HG02642 (cell line): ENCODE data around the gene STARD3.

ENCODE experiments used
- ATAC-seq: cut with Tn5 transposase; IDR thresholded peaks from one replicate; pipeline ENCODE4 v1.9.1; 2021; ENCODE audit warnings: mild to moderate bottlenecking; ENCODE audit not compliant: unreplicated experiment, poor library complexity

STARD3 gene

DNA sequence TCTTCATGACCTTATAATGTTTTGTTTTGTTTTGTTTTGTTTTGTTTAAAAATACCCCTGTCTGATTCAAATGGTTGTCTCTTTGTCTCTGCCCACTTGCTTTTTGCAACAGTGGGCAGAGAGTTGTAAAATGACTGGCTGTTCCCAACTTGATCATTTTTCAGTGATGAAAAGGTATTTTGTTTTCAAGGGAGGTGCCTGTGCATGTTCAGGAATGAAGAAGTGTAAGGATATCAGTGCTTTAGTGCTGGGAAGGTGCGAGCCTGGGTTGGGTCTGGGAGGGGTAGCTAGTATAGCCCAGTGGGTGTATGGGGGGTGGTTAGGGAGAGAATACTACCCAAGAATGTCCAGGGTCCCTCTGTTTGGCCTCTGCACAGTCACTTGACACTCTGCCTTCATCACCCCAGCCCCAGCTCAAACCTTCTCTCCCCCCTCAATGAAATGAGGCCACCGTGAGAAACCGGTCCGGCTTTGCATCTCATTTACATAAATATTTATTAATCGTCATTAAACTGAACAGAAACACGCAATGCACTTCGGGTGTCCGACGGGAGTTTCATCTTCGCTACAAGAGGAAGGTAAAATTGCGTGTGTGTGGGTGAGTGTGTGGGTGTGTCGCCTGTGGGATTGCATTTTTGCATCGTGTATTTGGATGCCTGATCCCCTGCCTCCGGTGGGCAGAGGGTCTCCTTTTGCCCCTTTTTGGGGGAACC, 33.5 kb upstream of the STARD3 start:
- no peak for ATAC-seq

DNA sequence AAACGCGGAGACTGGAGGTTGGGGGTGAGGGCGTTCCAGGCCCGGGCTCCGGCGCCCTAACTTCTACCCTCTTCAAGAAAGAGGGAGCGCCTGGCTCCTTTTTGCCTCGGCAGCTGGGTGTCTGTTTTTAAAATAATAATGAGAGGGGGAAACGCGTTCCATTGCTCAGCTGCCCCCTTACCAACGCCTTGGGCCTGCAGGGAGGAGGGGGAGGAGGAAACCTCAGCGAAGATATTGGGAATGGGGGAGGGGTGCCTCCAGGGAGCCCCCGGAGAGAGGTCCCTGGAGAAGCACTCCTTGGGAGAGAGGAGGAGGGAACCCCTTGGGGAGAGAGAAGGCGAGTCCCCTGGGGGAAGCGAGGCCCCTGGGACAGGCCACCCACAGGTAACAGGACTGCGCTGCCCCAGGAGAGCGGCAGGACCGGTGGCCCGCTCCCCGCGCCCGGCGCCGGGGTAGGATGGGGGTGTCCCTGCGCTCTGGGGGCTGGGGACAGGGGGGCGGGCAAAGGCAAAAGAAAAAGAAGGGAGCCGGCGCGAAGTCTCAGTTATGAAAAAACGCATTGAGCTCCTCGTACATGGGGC, 31.9 kb upstream of the STARD3 start:
- no peak for ATAC-seq

DNA sequence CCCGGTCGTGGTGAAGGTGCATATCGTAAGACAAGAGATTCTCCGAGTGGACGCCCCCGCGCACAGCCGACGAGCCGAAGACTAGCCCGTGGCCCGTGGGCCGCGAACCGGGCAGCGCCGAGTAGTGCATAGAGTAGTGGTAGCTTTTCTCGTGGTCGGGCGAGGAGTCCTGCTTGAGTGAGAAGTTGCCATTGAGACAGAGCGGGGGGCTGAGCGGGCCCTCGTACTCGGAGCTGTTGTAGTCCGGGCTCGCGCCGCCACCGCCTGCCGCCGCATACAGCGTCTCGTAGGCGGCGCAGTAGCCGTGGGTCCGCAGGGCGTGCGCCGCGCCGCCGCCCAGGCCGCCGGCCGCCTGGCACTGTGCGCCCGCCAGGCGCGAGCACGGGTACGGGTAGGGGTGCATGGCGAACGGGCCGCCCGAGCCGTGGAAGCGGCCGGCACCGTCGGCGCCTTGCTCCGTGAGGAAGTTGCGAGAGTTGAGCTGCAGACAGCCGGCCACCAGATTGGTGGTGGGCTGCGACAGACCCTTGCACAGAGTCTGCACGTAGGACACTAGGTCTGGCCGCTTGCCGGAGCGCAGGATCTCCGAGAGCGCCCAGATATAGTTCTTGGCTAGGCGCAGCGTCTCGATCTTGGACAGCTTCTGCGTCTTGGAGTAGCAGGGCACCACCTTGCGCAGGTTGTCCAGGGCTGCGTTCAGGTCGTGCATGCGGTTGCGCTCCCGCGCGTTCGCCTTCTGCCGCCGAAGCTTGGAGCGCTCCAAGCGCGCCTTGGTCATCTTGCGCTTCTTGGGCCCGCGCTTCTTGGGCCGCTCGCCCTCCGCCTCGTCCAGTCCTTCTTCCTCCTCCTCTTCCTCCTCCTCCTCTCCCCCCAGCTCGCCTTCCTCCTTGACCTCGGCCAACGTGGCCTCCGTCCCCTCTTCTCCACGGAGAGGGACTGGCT, 31.2 kb upstream of the STARD3 start:
- ATAC-seq: no peak

DNA sequence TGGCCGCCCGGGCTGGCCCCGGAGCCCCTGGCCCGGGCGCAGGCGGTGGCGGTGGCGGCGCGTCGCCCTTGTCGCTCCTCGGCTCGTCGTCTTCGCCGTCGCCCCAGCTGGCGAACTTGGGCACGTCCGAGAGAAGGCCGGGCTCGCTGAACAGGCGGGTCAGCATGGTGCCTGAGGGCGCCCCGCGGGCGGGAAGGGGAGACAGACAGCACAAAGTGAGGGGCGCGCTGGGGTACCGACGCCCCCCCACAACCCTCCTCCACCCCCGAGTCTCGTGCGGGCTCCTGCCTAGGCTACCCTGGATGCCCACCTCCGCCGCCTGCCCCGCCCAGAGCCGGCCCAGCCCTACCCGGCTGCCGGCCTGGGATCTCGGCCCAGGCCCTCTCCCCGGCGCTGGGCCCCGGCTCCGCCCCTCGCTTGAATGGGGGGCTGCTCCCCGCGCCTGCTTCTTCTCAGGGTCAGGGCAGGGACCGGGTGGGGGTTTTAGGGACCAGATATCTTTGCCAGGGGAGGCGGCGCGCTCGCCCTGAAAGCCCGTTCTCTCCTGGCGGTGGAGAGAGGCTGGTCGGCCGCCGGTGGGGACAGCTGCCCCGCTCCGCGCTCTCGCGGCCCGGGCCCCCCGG, 30.4 kb upstream of the STARD3 start:
- ATAC-seq: no peak

DNA sequence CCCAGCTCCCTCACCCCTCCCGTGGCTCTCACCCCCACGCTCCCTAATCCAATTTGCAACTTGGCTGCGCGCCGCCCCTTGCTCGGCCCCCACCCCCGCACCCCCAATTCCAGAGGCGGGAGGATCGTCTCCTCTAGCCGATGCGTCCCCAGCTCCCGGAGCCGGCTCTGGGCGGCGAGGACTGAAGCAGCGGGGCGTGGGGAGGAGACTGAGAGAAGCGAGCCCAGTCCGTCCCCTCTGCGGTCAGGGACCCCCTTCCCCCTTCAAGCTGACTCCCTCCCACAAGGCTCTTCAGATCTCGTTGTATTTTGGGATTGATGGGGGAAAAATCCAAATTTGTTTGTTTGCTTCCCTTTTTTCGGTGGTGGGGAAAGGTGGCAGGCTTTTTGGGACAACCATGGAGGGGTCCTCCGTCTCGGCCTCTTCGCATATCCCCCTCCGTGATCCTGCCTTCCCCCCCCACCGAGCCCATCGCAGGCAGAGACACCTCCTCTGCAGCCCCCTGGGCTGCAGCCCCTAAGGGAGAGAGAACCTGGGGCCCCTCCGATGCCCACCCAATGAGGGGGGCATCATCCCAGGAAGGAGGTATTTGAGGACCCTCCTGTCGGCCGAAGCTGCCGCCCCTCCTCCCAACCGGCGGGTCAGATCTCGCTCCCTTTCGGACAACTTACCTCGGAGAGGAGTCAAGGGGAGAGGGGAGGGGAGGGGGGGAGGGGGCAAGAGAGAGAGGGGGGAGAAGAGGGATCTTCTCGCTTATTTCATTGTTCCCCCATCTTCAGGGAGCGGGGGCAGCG, 29.7 kb upstream of the STARD3 start:
- no peak for ATAC-seq

DNA sequence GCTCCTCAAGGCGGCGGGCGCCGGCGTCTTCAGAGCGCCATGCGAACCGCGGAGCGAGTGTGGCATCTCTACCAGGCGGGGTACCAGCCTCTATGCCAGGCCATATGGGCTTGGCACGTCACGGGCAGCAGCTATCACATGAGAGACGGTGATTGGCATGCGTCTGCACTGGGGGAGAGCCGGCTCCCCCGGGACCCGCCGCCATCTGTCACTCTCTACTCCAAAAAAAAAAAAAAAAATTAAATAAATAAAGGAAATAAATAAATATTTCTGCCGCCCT, 29.2 kb upstream of the STARD3 start, which contains the start of gene NEUROD2:
Gene NEUROD2 (minus strand): TSS at position 70 of the 280 bp plus-strand sequence. CDS start 1,321 bp downstream, outside the sequence.
- ATAC-seq: no peak

- no peak for ATAC-seq
Measured at GRCh38 chr17:39608142-39608981, 28.6 kb upstream of the STARD3 start.

DNA sequence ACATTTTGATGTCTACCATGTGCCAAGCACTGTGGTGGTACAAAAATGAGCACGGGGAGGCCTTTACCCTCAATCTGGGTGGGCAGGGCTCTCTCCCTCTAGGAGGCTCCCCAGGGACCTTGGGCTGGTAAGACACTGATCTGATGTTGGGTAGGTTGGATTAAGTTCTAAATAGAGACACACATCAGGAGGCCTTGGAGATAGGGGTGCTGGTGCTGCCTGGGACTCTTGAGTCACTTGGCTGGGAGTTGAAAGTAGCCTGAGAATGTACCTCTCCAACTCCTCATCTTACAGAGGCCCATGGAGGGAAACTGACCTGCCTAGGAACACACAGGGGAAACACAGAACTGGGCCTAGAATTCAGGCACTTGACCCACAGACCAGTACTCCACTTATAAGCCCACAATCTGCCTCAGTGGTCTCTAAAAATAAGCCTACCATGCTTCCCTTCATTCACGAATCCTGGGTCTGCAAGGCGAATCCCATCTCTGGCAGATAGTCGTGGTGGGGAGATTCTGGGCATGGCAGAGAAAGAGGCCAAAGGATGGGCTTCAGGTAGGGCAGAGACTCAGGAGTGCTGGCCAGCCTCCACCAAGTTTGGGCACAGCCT, 27.4 kb upstream of the STARD3 start:
- no peak for ATAC-seq

GRCh38 chr17:39611401-39612112, 25.4 kb upstream of the STARD3 start:
- no peak for ATAC-seq

DNA sequence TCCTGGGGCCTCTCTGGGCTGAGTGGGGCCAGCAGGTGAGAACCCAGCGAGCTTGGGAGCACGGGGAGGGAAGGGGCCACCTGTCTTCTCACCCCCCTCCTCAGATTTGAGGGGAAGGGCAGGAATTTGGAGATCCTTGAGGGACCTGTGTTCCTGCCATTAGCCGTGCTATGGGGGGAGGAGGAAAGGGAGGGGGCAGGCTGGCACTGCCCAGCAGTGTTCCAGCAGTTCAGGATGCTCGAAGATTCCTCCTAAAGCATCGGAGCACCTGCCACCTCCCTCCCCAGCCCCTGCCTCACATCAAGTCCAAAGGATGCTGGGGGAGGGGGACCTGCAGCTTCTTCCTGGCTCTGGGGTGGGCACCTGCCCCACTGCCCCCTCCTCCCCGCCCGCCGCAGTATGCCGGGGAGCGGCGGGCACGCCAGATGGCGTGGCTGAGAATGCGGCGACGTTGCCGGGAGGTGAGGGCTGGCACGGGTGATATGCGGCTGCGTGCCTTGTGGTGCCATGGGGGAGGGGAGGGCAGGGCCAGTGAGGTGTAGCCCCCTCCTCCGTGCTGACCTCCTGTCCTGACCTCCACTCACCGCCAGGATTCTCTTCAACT, 24.6 kb upstream of the STARD3 start:
- no peak for ATAC-seq

- ATAC-seq: no peak
Measured at GRCh38 chr17:39612935-39613464, 23.9 kb upstream of the STARD3 start.

- no peak for ATAC-seq
Measured at GRCh38 chr17:39614545-39615157, 22.3 kb upstream of the STARD3 start.

DNA sequence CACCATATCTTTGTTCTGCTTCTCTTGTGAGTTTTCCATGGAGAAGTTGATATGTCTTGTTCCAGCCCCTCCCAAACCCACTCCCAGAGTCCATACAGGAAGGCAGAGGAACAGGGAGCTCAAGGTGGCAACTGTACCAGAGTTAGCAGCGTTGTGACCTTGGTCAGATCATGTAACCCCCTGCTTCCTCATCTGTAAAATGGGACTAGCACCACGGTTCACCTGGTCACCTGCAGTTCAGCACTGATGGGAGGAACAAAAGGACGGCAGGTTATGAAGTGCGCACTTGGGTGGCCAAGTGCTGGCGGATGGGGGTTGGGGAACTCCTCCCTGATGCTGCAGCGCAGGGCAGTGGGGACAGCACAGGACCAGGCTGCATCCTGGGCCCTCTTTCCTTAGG, 21.5 kb upstream of the STARD3 start:
- no peak for ATAC-seq

DNA sequence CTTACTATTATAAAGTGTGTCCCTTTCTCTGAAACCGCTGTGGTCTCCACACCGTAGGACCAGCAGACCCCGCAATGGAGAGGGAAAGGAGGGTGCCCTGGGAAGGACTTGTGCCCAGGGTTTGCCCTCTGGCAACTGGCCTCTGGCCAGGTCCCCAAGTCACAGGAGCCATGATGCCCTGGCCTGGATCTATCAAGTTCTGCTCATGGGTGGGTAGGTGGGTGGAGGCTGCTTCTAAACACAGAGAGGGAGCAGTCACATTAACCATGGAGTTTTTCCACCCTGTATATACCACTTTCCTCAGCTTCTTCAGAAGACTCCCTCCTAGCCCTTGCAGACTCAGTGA, 19.9 kb upstream of the STARD3 start:
- no peak for ATAC-seq

DNA sequence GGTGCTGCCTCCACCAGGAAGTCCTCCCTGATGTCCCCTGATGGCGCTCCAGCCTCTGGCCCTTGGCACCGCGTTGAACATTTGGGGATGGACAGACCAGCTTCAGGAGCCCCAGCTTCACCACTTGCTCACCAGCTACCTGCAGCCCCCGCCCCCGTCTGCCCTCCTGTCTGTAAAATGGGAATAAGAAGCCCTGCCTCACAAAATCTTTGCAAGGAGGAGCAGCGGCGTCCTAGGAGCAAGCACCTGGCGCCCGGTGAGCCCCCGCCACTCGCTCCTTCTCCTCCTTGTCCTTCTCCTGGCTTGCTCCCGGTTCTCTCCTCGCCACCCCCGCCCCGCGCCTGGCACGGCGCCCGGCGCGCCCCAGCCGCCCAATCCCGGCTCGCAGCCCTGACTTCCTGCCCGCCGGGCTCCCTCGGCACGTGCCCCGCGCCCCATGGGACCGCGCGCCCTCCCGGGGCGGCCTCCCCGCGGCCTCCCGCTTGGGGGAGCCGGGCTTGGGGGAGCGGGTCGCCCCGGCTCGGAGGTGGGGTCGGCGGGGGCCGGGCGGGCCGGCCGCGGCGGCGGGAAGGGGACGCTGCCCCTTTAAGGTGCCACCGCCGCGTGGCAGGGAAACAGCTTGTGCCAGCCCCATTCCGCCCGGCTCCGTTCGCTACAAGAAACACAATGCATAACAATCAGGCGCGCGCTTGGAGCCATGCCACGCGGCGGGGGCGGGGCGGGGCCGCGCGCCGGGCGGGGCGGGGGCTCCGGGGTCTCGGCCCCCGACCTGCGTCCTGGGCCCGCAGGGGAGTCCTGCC, 19.3 kb upstream of the STARD3 start:
- ATAC-seq: no peak

DNA sequence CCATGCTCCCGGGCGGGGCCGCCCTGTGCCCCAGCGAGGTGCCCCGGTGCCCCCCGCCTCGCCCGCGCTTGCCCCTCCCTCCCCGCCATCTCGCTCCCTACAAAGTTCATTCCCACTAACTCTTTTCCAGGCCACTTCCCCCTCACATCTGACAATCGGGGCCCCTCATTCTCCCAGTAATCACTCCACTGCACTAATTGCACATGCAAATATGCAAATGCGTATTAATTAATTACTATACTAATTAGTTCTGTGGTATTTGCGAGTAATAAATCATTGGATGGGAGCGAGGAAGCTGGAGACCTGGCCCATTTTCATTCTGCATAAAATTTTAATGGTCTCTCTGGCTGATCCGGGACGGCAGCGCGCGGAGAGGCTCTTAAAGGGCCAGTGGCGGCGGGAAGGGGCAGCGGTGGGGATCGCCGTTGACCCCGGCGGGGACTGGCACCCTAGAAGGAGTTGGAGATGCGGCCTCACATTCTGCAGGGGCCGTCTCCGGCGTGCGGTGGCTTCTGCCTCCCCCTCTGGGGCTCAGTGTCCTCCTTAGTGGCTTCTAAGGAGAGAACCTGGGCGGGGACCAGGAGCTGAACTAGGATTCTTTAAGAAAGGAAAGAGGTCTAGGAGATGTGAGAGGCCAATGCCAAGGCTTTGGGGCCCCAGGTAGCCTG, 18.6 kb upstream of the STARD3 start:
- no peak for ATAC-seq
